ENCODE measurements around the gene NMT1.

The NMT1 gene

GRCh38 chr17:45086865-45087503 is 25.9 kb downstream of the NMT1 start:
- H3K36me3 ChIP-seq (ENCODE audit: insufficient read depth, low read length): peaks cover 92% of the 10 kb centered on the region
- no peak overlapping the region for H3K9ac ChIP-seq (ENCODE audit: low read depth, low read length)
- no peaks in the 10 kb centered on the region for H3K27me3 ChIP-seq (ENCODE audit: insufficient read depth, low read length)
- H3K27ac ChIP-seq (ENCODE audit: low read depth, low read length): no peak overlapping the region
- H3K4me1 ChIP-seq (ENCODE audit: insufficient read depth, low read length): peaks cover 3% of the 10 kb centered on the region; the same call in 1 of the 2 replicates
- H3K4me3 ChIP-seq (ENCODE audit: low read length): no peak overlapping the region
- no peaks in the 10 kb centered on the region for H3K9me3 ChIP-seq (ENCODE audit: insufficient read depth, low read depth, low read length)
- WGBS: 94% methylated on average over 6 of the region's 6 CpGs

- Histone ChIP-seq H3K9me3 (ENCODE audit: insufficient read depth, low read depth, low read length) (no peaks in the 10 kb centered on the region), H3K27ac (ENCODE audit: low read depth, low read length) (no peak overlapping the region), H3K4me1 (ENCODE audit: insufficient read depth, low read length) (peaks cover 3% of the 10 kb centered on the region; the same call in 1 of the 2 replicates), H3K9ac (ENCODE audit: low read depth, low read length) (no peak overlapping the region), H3K4me3 (ENCODE audit: low read length) (no peak overlapping the region), H3K36me3 (ENCODE audit: insufficient read depth, low read length) (peaks cover 90% of the 10 kb centered on the region), H3K27me3 (ENCODE audit: insufficient read depth, low read length) (no peaks in the 10 kb centered on the region)
- 97% methylated on average over 3 of the region's 3 CpGs for WGBS
Observed at GRCh38 chr17:45087504-45087975, 26.4 kb downstream of the NMT1 start.

- H3K9ac ChIP-seq (ENCODE audit: low read depth, low read length): no peak overlapping the region
- no peak overlapping the region for H3K27ac ChIP-seq (ENCODE audit: low read depth, low read length)
- no peaks in the 10 kb centered on the region for H3K27me3 ChIP-seq (ENCODE audit: insufficient read depth, low read length)
- no peak overlapping the region for H3K4me3 ChIP-seq (ENCODE audit: low read length)
- H3K9me3 ChIP-seq (ENCODE audit: insufficient read depth, low read depth, low read length): no peaks in the 10 kb centered on the region
- H3K4me1 ChIP-seq (ENCODE audit: insufficient read depth, low read length): peaks cover 3% of the 10 kb centered on the region; the same call in 1 of the 2 replicates
- H3K36me3 ChIP-seq (ENCODE audit: insufficient read depth, low read length): peaks cover 93% of the 10 kb centered on the region
- WGBS: 95% methylated on average over 5 of the region's 5 CpGs
Observed at GRCh38 chr17:45087978-45088377, 26.9 kb downstream of the NMT1 start.

- Histone ChIP-seq H3K4me3 (ENCODE audit: low read length) (no peak overlapping the region), H3K27ac (ENCODE audit: low read depth, low read length) (no peak overlapping the region), H3K9me3 (ENCODE audit: insufficient read depth, low read depth, low read length) (no peaks in the 10 kb centered on the region), H3K9ac (ENCODE audit: low read depth, low read length) (no peak overlapping the region), H3K27me3 (ENCODE audit: insufficient read depth, low read length) (no peaks in the 10 kb centered on the region), H3K36me3 (ENCODE audit: insufficient read depth, low read length) (peaks cover 94% of the 10 kb centered on the region), H3K4me1 (ENCODE audit: insufficient read depth, low read length) (peaks cover 3% of the 10 kb centered on the region; the same call in 1 of the 2 replicates)
- WGBS: 97% methylated on average over 3 of the region's 3 CpGs
Observed at GRCh38 chr17:45088741-45089140, 27.6 kb downstream of the NMT1 start.

GRCh38 chr17:45090711-45091110 is 29.6 kb downstream of the NMT1 start:
- H3K9me3 ChIP-seq (ENCODE audit: insufficient read depth, low read depth, low read length): no peaks in the 10 kb centered on the region
- 75% methylated on average over 3 of the region's 3 CpGs for WGBS
- peaks cover 92% of the 10 kb centered on the region for H3K36me3 ChIP-seq (ENCODE audit: insufficient read depth, low read length)
- H3K27me3 ChIP-seq (ENCODE audit: insufficient read depth, low read length): no peaks in the 10 kb centered on the region
- H3K9ac ChIP-seq (ENCODE audit: low read depth, low read length): no peak overlapping the region
- H3K27ac ChIP-seq (ENCODE audit: low read depth, low read length): peak overlapping the region; percentile 59; the same call in 1 of the 2 replicates
- H3K4me3 ChIP-seq (ENCODE audit: low read length): no peak overlapping the region
- H3K4me1 ChIP-seq (ENCODE audit: insufficient read depth, low read length): peaks cover 3% of the 10 kb centered on the region; the same call in 1 of the 2 replicates

GRCh38 chr17:45091778-45092425 is 30.8 kb downstream of the NMT1 start:
- 94% methylated on average over 11 of the region's 11 CpGs for WGBS
- no peak overlapping the region for H3K27ac ChIP-seq (ENCODE audit: low read depth, low read length)
- H3K9ac ChIP-seq (ENCODE audit: low read depth, low read length): no peak overlapping the region
- H3K27me3 ChIP-seq (ENCODE audit: insufficient read depth, low read length): no peaks in the 10 kb centered on the region
- peaks cover 93% of the 10 kb centered on the region for H3K36me3 ChIP-seq (ENCODE audit: insufficient read depth, low read length)
- H3K4me1 ChIP-seq (ENCODE audit: insufficient read depth, low read length): peaks cover 3% of the 10 kb centered on the region; the same call in 1 of the 2 replicates
- H3K9me3 ChIP-seq (ENCODE audit: insufficient read depth, low read depth, low read length): no peaks in the 10 kb centered on the region
- H3K4me3 ChIP-seq (ENCODE audit: low read length): no peak overlapping the region

GRCh38 chr17:45092911-45093430 is 31.9 kb downstream of the NMT1 start:
- no peak overlapping the region for H3K9ac ChIP-seq (ENCODE audit: low read depth, low read length)
- H3K27me3 ChIP-seq (ENCODE audit: insufficient read depth, low read length): no peaks in the 10 kb centered on the region
- WGBS: 91% methylated on average over 6 of the region's 6 CpGs
- H3K4me1 ChIP-seq (ENCODE audit: insufficient read depth, low read length): peaks cover 3% of the 10 kb centered on the region; the same call in 1 of the 2 replicates
- H3K9me3 ChIP-seq (ENCODE audit: insufficient read depth, low read depth, low read length): no peaks in the 10 kb centered on the region
- H3K27ac ChIP-seq (ENCODE audit: low read depth, low read length): no peak overlapping the region
- H3K36me3 ChIP-seq (ENCODE audit: insufficient read depth, low read length): peaks cover 93% of the 10 kb centered on the region
- no peak overlapping the region for H3K4me3 ChIP-seq (ENCODE audit: low read length)

GRCh38 chr17:45093444-45094110 is 32.5 kb downstream of the NMT1 start:
- Histone ChIP-seq H3K27me3 (ENCODE audit: insufficient read depth, low read length) (no peaks in the 10 kb centered on the region), H3K27ac (ENCODE audit: low read depth, low read length) (no peak overlapping the region), H3K36me3 (ENCODE audit: insufficient read depth, low read length) (peaks cover 93% of the 10 kb centered on the region), H3K4me3 (ENCODE audit: low read length) (no peak overlapping the region), H3K4me1 (ENCODE audit: insufficient read depth, low read length) (peaks cover 3% of the 10 kb centered on the region; the same call in 1 of the 2 replicates), H3K9ac (ENCODE audit: low read depth, low read length) (no peak overlapping the region), H3K9me3 (ENCODE audit: insufficient read depth, low read depth, low read length) (no peaks in the 10 kb centered on the region)
- 89% methylated on average over 13 of the region's 13 CpGs for WGBS

GRCh38 chr17:45096141-45096540 is 35.0 kb downstream of the NMT1 start:
- Histone ChIP-seq H3K4me1 (ENCODE audit: insufficient read depth, low read length) (no peaks in the 10 kb centered on the region), H3K36me3 (ENCODE audit: insufficient read depth, low read length) (peaks cover 85% of the 10 kb centered on the region), H3K27me3 (ENCODE audit: insufficient read depth, low read length) (no peaks in the 10 kb centered on the region), H3K27ac (ENCODE audit: low read depth, low read length) (no peak overlapping the region), H3K9me3 (ENCODE audit: insufficient read depth, low read depth, low read length) (no peaks in the 10 kb centered on the region), H3K9ac (ENCODE audit: low read depth, low read length) (no peak overlapping the region), H3K4me3 (ENCODE audit: low read length) (no peak overlapping the region)
- WGBS: 86% methylated on average over 3 of the region's 3 CpGs

GRCh38 chr17:45096926-45097325 is 35.8 kb downstream of the NMT1 start:
- Histone ChIP-seq H3K4me1 (ENCODE audit: insufficient read depth, low read length) (no peaks in the 10 kb centered on the region), H3K4me3 (ENCODE audit: low read length) (no peak overlapping the region), H3K27ac (ENCODE audit: low read depth, low read length) (no peak overlapping the region), H3K27me3 (ENCODE audit: insufficient read depth, low read length) (no peaks in the 10 kb centered on the region), H3K36me3 (ENCODE audit: insufficient read depth, low read length) (peaks cover 85% of the 10 kb centered on the region), H3K9me3 (ENCODE audit: insufficient read depth, low read depth, low read length) (no peaks in the 10 kb centered on the region), H3K9ac (ENCODE audit: low read depth, low read length) (no peak overlapping the region)
- WGBS: 96% methylated on average over 11 of the region's 11 CpGs

All from HUES64 (cell line).